CD4-positive, alpha-beta T cell treated with Interferon gamma for 1 hour (primary cell): ENCODE measurements around the gene MACROD2.

ENCODE experiments used
- DNase-seq: peaks from one replicate; pipeline ENCODE4 v3.0.0-alpha.2; 2020

MACROD2 gene

GRCh38 chr20:16040742-16041141 is 2045.4 kb downstream of the MACROD2 start:
- DNase-seq: no peak

GRCh38 chr20:16042731-16043130 is 2047.4 kb downstream of the MACROD2 start:
- no peak for DNase-seq

- no peak for DNase-seq
Observed at GRCh38 chr20:16043931-16044330, 2048.6 kb downstream of the MACROD2 start.

- DNase-seq: no peak
Observed at GRCh38 chr20:16048876-16049275, 2053.6 kb downstream of the MACROD2 start.

- DNase-seq: no peak
Observed at GRCh38 chr20:16049529-16050093, 2054.3 kb downstream of the MACROD2 start.

- no peak for DNase-seq
Observed at GRCh38 chr20:16050366-16050765, 2055.1 kb downstream of the MACROD2 start.

GRCh38 chr20:16051968-16052367 is 2056.7 kb downstream of the MACROD2 start:
- no peak for DNase-seq

GRCh38 chr20:16052456-16052855 is 2057.1 kb downstream of the MACROD2 start:
- no peak for DNase-seq

GRCh38 chr20:16054985-16055384 is 2059.7 kb downstream of the MACROD2 start:
- DNase-seq: no peak

- no peak for DNase-seq
Observed at GRCh38 chr20:16057651-16058050, 2062.3 kb downstream of the MACROD2 start.

GRCh38 chr20:16058268-16058667 is 2063.0 kb downstream of the MACROD2 start:
- no peak for DNase-seq

- DNase-seq: no peak
Observed at GRCh38 chr20:16059841-16060240, 2064.5 kb downstream of the MACROD2 start.

- no peak for DNase-seq
Observed at GRCh38 chr20:16061351-16061750, 2066.0 kb downstream of the MACROD2 start.

- no peak for DNase-seq
Observed at GRCh38 chr20:16062661-16063581, 2067.6 kb downstream of the MACROD2 start.

GRCh38 chr20:16063881-16064280 is 2068.6 kb downstream of the MACROD2 start:
- DNase-seq: no peak

GRCh38 chr20:16064989-16065707 is 2069.8 kb downstream of the MACROD2 start:
- DNase-seq: no peak

- DNase-seq: no peak
Observed at GRCh38 chr20:16066571-16066970, 2071.3 kb downstream of the MACROD2 start.

GRCh38 chr20:16069389-16070010 is 2074.2 kb downstream of the MACROD2 start:
- peak; percentile 3 for DNase-seq

GRCh38 chr20:16072220-16072619 is 2076.9 kb downstream of the MACROD2 start:
- no peak for DNase-seq

GRCh38 chr20:16078172-16078898 is 2083.0 kb downstream of the MACROD2 start:
- no peak for DNase-seq

GRCh38 chr20:16081421-16081820 is 2086.1 kb downstream of the MACROD2 start:
- no peak for DNase-seq

GRCh38 chr20:16082051-16082550 is 2086.8 kb downstream of the MACROD2 start:
- DNase-seq: no peak
